Measurements from ENCODE around the gene KIF13A.
"Not testable (repeated sequence)": the region's sequence is repeated elsewhere in the genome, so short reads cannot be mapped to it uniquely, and the experiment has no call there.

Gene KIF13A

DNA sequence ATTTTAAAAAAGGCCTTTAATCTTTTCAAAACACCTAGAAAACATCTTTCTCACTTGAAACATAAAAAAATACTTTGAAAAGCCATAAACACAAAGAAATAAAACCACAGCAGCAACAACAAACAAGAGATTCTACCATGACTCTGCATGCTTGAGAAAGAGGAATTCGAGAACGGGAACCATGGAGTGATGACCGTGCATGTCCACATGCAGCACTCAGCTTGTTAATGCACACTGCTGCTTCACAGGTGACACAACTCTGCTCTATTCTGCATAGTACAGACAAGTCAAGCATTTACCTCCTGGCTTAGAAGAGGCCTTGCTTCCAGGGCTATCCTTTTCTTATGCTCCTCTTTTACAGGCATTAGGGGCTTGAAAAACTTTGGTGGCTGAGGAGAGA is 215.8 kb downstream of the KIF13A start:
- no peak for DNase-seq

DNA sequence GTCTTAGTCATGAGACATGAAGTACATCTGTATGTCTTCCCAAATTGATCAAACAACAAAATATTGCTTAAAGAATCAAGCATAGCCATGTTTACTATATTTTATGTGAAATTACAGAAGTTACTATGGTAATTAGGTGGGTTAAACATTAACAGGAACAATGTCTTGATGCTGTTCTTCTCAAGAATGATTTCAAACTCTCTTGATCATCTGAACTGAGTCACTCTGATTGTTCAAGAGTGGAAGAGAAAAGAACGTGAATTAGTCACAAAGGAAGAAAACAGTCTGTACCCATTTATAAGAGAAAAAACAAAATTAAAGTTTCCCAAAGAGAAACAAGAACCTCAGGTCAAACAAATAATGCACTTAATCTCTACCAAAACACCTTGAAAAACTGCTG is 218.6 kb downstream of the KIF13A start:
- DNase-seq, result no peak

- DNase-seq, result no peak
Observed at GRCh38 chr6:17768388-17768787, 219.0 kb downstream of the KIF13A start.

GRCh38 chr6:17762651-17763050 is 224.8 kb downstream of the KIF13A start:
- DNase-seq, result no peak

GRCh38 chr6:17758119-17758518 is 229.3 kb downstream of the KIF13A start:
- DNase-seq, result no peak

DNA sequence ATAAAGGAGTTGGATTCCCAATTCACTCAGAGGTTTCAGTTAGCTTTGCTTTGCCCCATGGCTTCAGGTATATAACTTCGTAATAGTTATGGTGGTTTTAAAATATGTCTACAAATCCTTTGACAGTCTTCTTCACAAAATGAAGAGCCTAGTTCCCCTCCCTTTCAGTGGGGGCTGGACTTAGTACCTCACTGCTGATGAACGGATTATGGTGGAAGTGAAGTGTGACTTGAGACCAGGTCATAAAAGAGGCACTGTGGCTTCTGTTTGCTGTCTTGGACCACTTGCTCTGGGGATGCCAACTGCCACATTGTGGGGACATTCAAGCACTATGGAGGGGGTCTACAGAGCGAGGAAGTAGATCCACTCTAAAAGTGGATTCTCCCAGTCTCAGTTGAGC is 233.2 kb downstream of the KIF13A start:
- DNase-seq, result no peak

DNA sequence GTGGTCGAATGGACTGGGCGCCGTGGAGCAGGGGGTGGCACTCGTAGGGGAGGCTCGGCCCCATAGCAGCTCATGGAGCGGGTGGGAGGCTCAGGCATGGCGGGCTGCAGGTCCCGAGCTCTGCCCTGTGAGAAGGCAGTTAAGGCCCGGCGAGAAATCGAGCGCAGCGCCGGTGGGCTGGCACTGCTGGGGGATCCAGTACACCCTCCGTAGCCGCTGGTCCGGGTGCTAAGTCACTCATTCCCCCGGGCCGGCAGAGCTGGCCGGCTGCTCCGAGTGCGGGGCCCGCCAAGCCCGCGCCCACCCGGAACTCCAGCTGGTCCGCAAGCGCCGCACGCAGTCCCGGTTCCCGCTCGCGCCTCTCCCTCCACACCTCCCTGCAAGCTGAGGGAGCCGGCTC is 242.1 kb downstream of the KIF13A start:
- DNase-seq, result not testable (repeated sequence)

- not testable (repeated sequence) for DNase-seq
Observed at GRCh38 chr6:17744757-17745308, 242.6 kb downstream of the KIF13A start.

- no peak for DNase-seq
Observed at GRCh38 chr6:17744019-17744756, 243.2 kb downstream of the KIF13A start.

- no peak for DNase-seq
Observed at GRCh38 chr6:17741507-17741906, 245.9 kb downstream of the KIF13A start.

- DNase-seq, result no peak
Observed at GRCh38 chr6:17740559-17741220, 246.7 kb downstream of the KIF13A start.

DNA sequence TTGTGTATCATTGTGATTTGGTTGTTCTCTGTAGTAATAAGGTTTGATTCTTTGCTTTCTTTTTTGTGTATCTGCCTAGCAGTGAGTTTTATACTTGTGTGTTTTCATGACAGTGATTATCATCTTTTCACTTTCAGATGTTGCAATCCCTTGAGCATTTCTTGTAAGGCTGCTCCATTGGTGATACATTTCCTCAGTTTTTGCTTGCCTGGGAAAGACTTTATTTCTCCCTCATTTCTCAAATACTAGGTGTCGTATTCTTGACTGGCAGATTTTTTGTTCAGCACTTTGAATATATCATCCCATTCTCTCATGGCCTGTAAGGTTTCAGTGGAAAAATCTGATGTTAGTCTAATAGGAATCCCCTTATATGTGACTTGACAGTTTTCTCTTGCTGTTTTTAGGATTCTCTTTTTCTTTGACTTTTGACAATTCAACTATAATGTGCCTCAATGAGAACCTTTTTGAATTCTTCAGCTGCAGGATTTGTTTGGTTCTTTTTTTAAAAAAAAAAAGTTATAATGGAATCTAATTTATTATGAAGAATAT is 249.7 kb downstream of the KIF13A start:
- no peak for DNase-seq

DNA sequence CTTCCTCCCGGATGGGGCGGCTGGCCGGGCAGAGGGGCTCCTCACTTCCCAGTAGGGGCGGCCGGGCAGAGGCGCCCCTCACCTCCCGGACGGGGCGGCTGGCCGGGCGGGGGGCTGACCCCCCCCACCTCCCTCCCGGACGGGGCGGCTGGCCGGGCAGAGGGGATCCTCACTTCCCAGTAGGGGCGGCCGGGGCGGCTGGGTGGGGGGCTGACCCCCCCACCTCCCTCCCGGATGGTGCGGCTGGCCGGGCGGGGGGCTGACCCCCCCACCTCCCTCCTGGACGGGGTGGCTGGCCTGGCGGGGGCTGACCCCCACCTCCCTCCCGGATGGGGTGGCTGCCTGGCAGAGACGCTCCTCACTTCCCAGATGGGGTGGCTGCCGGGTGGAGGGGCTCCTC is 252.1 kb downstream of the KIF13A start:
- DNase-seq, result not testable (repeated sequence)

GRCh38 chr6:17730078-17730704 is 257.2 kb downstream of the KIF13A start:
- DNase-seq, result no peak

DNA sequence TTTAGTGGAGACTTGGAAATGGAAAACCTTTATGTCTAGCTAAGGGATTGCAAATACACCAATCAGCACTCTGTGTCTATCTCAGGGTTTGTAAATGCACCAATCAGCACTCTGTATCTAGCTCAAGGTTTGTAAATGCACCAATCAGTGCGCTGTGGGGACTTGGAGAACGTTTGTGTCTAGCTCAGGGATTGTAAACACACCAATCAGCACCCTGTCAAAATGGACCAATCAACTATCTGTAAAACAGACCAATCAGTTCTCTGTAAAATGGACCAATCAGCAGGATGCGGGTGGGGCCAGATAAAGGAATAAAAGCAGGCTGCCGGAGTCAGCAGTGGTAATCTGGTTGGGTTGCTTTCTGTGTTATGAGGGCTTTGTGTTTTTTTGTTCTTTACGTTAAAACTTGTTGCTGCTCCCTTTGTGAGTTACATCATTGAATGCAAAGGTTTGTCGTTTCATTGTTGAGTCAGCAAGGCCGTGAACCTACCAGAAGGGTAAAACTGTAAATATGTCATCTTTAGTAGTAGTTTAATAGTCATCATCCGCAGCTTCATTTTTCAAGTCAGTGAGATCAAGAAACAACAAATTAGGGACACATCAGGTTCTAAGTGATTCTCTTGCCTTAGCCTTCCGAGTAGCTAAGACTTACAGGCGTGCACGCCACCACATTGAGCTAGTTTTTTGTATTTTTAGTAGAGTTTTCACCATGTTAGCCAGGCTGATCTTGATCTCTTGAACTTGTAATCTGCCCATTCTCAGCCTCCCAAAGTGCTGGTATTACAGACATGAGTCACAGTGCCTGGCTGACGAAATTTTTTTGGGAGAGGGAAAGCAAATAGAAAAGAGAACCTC is 258.0 kb downstream of the KIF13A start:
- DNase-seq, result no peak

- no peak for DNase-seq
Observed at GRCh38 chr6:17728551-17729222, 258.7 kb downstream of the KIF13A start.

DNA sequence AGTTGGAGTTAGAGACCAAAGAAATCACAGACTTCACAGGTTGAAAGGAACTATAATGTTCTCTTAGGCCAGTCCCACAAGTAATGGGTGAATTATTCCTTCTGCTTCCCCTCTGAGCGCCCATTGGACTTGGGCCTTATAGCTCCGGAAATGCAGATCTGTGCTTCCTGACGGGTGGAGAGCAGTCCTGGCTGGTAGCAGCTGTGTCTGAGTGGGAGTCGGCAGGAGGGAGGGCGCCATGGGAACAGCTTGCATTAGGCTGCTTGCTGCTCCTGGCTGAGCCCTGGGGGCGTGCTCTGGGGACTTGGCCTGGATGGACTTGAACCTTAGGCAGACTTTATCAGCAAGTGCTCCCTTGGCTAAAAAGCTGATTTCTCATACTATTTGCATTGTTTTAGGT is 262.4 kb downstream of the KIF13A start:
- DNase-seq, result no peak

GRCh38 chr6:17724341-17724740 is 263.1 kb downstream of the KIF13A start:
- no peak for DNase-seq

- no peak for DNase-seq
Observed at GRCh38 chr6:17721671-17722070, 265.8 kb downstream of the KIF13A start.

GRCh38 chr6:17719323-17720041 is 268.0 kb downstream of the KIF13A start:
- DNase-seq, result no peak

DNA sequence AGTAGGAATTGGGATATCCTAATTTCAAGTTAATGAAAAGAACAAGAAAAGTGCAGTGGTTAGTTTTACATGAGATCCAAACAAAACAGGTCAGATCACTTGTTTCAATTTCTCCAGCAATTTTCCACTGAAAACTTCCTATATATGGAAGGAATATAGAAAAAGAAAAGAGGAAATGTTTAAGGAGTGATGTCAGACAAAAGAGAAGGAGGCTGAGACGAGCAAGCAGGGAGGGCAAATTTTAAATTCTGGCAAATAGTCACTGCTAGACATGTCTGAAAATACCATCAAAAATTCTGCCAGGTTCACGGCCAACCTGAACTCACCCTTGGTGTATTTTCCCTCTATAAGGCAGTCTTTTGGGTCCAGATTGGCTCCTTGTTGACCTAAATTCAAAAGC is 271.2 kb downstream of the KIF13A start:
- no peak for DNase-seq

All from C1 segment of cervical spinal cord (tissue), 14 donors.